ENCODE data around the gene TRPC4. TPM values are rescaled to one million over a fixed set of nuclear protein-coding genes. Genes with fewer than 3 reads are reported as not detected.
"Not testable (repeated sequence)": the region's sequence is repeated elsewhere in the genome, so short reads cannot be mapped to it uniquely, and the experiment has no call there.

The TRPC4 gene
- total RNA-seq, 4 donors from 2014 or later: 0.60 to 1.2 (median 1.1) TPM; not detected in 1

DNA sequence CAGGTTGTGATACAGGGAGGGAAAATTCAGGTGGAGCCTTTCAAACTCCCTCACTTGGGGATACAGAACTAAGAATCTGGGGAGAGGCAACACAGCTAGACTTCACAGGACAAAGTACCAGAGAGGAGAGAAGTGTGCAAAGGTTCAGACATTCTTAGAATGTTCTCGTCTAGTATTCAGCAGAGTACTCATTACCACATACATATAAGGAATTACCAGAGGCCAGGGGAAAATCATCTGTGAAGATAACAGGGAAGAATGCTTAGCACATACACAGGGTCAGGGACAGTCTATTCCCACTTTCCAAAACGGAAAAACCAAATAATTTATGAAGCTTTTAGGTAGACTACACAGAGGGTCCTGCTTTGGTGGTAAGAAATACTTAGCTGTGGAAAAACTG is 58.1 kb downstream of the TRPC4 start:
- Histone ChIP-seq H3K27me3 (no peaks in the 10 kb centered on the region), H3K4me1 (no peaks in the 10 kb centered on the region), H3K36me3 (no peaks in the 10 kb centered on the region), H3K27ac (no peak overlapping the region), H3K9me3 (peaks cover 0 to 9% (median 0%) of the 10 kb centered on the region in 4 donors), H3K4me3 (no peak overlapping the region)
- no peak for TF ChIP-seq EP300 (IDR thresholded peaks at IDR 0.05)
- TF ChIP-seq CTCF (IDR thresholded peaks at IDR 0.05): no peak
- TF ChIP-seq POLR2A (IDR thresholded peaks at IDR 0.05): no peak
- DNase-seq (ENCODE audit: low spot score in 2 of 2): no peak
- 79 to 86% methylated on average over 2 of the region's 2 CpGs for WGBS, 2 donors

GRCh38 chr13:37806666-37807065 is 62.9 kb downstream of the TRPC4 start:
- Histone ChIP-seq H3K4me1 (no peaks in the 10 kb centered on the region), H3K27ac (no peak overlapping the region), H3K4me3 (no peak overlapping the region), H3K36me3 (no peaks in the 10 kb centered on the region), H3K9me3 (no peaks in the 10 kb centered on the region), H3K27me3 (no peaks in the 10 kb centered on the region)
- WGBS, 2 donors: 78 to 79% methylated on average over 3 of the region's 3 CpGs
- no peak for TF ChIP-seq POLR2A (IDR thresholded peaks at IDR 0.05)
- TF ChIP-seq EP300 (IDR thresholded peaks at IDR 0.05): no peak
- TF ChIP-seq CTCF (IDR thresholded peaks at IDR 0.05): no peak
- no peak for DNase-seq (ENCODE audit: low spot score in 2 of 2)

GRCh38 chr13:37797631-37798030 is 71.9 kb downstream of the TRPC4 start:
- H3K4me1 ChIP-seq: no peaks in the 10 kb centered on the region
- no peaks in the 10 kb centered on the region for H3K27me3 ChIP-seq
- DNase-seq (ENCODE audit: low spot score in 2 of 2): no peak
- H3K27ac ChIP-seq: no peak overlapping the region
- no peaks in the 10 kb centered on the region for H3K36me3 ChIP-seq
- H3K9me3 ChIP-seq: no peaks in the 10 kb centered on the region
- no peak overlapping the region for H3K4me3 ChIP-seq
- 36 to 44% methylated on average over 3 of the region's 3 CpGs for WGBS, 2 donors
- TF ChIP-seq POLR2A (IDR thresholded peaks at IDR 0.05): no peak
- no peak for TF ChIP-seq CTCF (IDR thresholded peaks at IDR 0.05)
- TF ChIP-seq EP300 (IDR thresholded peaks at IDR 0.05): no peak

DNA sequence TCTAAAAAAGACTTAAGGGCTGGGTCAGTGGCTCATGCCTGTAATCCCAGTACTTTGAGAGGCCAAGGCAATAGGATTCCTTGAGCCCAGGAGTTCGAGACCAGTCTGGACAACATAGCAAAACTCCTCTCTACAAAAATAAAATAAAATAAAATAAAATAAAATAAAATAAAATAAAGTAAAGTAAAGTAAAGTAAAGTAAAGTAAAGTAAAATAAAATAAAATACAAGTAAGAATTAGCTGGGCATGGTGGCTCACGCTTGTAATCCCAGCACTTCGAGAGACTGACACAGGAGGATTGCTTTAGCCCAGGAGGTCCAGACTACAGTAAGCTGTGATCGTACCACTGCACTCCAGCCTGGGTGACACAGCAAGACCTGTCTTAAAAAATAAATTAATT is 72.8 kb downstream of the TRPC4 start:
- 94 to 96% methylated on average over 4 of the region's 4 CpGs for WGBS, 2 donors

GRCh38 chr13:37795326-37795725 is 74.2 kb downstream of the TRPC4 start:
- Histone ChIP-seq H3K27me3 (no peaks in the 10 kb centered on the region), H3K36me3 (no peaks in the 10 kb centered on the region), H3K4me1 (no peaks in the 10 kb centered on the region), H3K9me3 (no peaks in the 10 kb centered on the region), H3K4me3 (no peak overlapping the region), H3K27ac (no peak overlapping the region)
- TF ChIP-seq POLR2A (IDR thresholded peaks at IDR 0.05): no peak
- TF ChIP-seq CTCF (IDR thresholded peaks at IDR 0.05): no peak
- DNase-seq (ENCODE audit: low spot score in 2 of 2): no peak

More for the DNA sequence above, 72.8 kb downstream of the TRPC4 start:
- H3K9me3 ChIP-seq; H3K27me3 ChIP-seq; H3K27ac ChIP-seq; H3K4me3 ChIP-seq; H3K4me1 ChIP-seq; DNase-seq (ENCODE audit: low spot score in 2 of 2); H3K36me3 ChIP-seq: not testable (repeated sequence)

DNA sequence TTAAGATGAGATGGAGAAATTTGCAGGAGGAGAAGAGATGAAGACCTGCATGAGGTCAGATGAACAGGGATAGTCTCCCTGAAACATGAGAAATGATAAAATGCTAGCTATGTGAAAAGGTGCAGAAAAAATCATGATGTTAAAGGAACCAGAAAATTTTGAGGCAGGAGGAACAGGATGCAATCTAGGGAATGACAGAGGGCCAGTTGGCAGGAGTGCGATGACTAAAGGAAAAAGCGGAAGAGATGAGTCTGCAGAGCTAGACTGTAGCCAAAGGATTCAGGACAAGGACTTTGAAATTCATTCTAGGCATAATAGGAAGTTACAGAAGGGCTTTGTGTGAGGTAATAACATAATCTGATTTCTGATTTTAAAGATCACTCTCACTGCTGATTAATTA is 77.9 kb downstream of the TRPC4 start:
- Histone ChIP-seq H3K27ac (no peak overlapping the region), H3K27me3 (no peaks in the 10 kb centered on the region), H3K9me3 (no peaks in the 10 kb centered on the region), H3K36me3 (no peaks in the 10 kb centered on the region), H3K4me3 (no peak overlapping the region), H3K4me1 (no peaks in the 10 kb centered on the region)
- TF ChIP-seq EP300 (IDR thresholded peaks at IDR 0.05): no peak
- no peak for TF ChIP-seq POLR2A (IDR thresholded peaks at IDR 0.05)
- TF ChIP-seq CTCF (IDR thresholded peaks at IDR 0.05): no peak
- no peak for DNase-seq (ENCODE audit: low spot score in 2 of 2)
- 78 to 79% methylated on average over 2 of the region's 2 CpGs for WGBS, 2 donors
